HepG2 (cell line): ENCODE measurements around the gene NAP1L1. TPM values are rescaled to one million over a fixed set of nuclear protein-coding genes. Genes with fewer than 3 reads are reported as not detected.
A peak's percentile ranks its signal among the peaks of the same experiment; 100 is the strongest.

ENCODE experiments used
- ATAC-seq: fragments of 200-7000 bp; cut with Tn5 transposase; 3 replicates; pipeline ENCODE4 v1.9.1; 2020; ENCODE audit warnings: mild to moderate bottlenecking, moderate library complexity
- BruUV-seq: library from RNA; stranded (reverse); fragments of 400-500 nt; replicated peaks from 2 replicates; lab custom pipeline; 2021; lab: Mats Ljungman, UMichigan
- CTCF ChIA-PET: fragments of 300-600 bp; formaldehyde crosslinking; extraction: SDS; loops from one replicate; lab custom pipeline; 2021; ENCODE audit warnings: low total read pairs, inconsistent platforms, low intra/inter-chr PET ratio; lab: Yijun Ruan, JAX
- POLR2A ChIA-PET: fragments of 350-600 bp; sonication (Branson Sonifier 250); formaldehyde crosslinking; loops from one replicate; lab custom pipeline; 2020; ENCODE audit warnings: antibody characterized with exemption, inconsistent platforms; lab: Yijun Ruan, JAX
- DNase-seq: peaks from one replicate; pipeline ENCODE4 v3.0.0-alpha.2; 2015; ENCODE audit warnings: low spot score
- FAIRE-seq: peaks from 3 replicates; lab custom pipeline; 2011; peaks lifted over from hg19 to GRCh38; lab: Jason Lieb, UNC
- H2AFZ ChIP-seq: one replicate; pipeline ENCODE4 v1.6.1; 2011; ENCODE audit warnings: low read length, inconsistent platforms
- H3K27ac ChIP-seq: fragments of 300-600 bp; 3 replicates; pipeline ENCODE4 v1.8.0; 2011; ENCODE audit warnings: mixed run types, mild to moderate bottlenecking, mixed read lengths, low read length, inconsistent platforms; ENCODE audit not compliant: insufficient read depth; ENCODE audit errors: extremely low read length
- H3K27me3 ChIP-seq, 2 experiments: fragments of 200-600 bp in 1 of 2; 2 replicates in 1 of 2; 3 replicates in 1 of 2; pipeline versions ENCODE4 v1.6.0 to v1.8.0; 2011; ENCODE audit warnings: low read length in 2 of 2, mild to moderate bottlenecking in 2 of 2, moderate library complexity in 2 of 2, inconsistent platforms in 1 of 2; ENCODE audit not compliant: insufficient read depth in 2 of 2, control insufficient read depth in 1 of 2
- H3K36me3 ChIP-seq, 2 experiments: fragments of 200-600 bp in 1 of 2; replicated peaks in 1 of 2; 2 replicates in 1 of 2; 3 replicates in 1 of 2; pipeline versions ENCODE4 v1.5.1 to v1.8.0; 2011; ENCODE audit warnings: low read length in 2 of 2, inconsistent platforms in 1 of 2; ENCODE audit not compliant: insufficient read depth in 2 of 2, control insufficient read depth in 1 of 2
- H3K4me1 ChIP-seq: 2 replicates; pipeline ENCODE4 v1.5.1; 2012; ENCODE audit warnings: low read length, inconsistent platforms; ENCODE audit not compliant: insufficient read depth
- H3K4me2 ChIP-seq: 2 replicates; pipeline ENCODE4 v1.6.0; 2011; ENCODE audit warnings: low read depth, low read length, inconsistent platforms
- H3K4me3 ChIP-seq, 3 experiments: fragments of 200-600 bp in 1 of 3; sonication (generic), shearing (Covaris generic) in 1 of 3; replicated peaks in 1 of 3; 2 replicates each; pipeline ENCODE4 v1.5.1; 2011 to 2016; ENCODE audit warnings: low read length in 3 of 3, inconsistent platforms in 2 of 3, low read depth in 2 of 3, mild to moderate bottlenecking in 2 of 3, control low read depth in 1 of 3, mixed read lengths in 1 of 3; ENCODE audit not compliant: insufficient read depth in 1 of 3
- H3K79me2 ChIP-seq: one replicate; pipeline ENCODE4 v1.6.1; 2011; ENCODE audit warnings: low read length, inconsistent platforms; ENCODE audit not compliant: insufficient read depth
- H3K9ac ChIP-seq: 2 replicates; pipeline ENCODE4 v1.6.0; 2011; ENCODE audit warnings: mild to moderate bottlenecking, low read depth, low read length, inconsistent platforms; ENCODE audit not compliant: insufficient read depth
- H3K9me3 ChIP-seq: 2 replicates; pipeline ENCODE4 v1.5.1; 2012; ENCODE audit warnings: mild to moderate bottlenecking, low read length
- H4K20me1 ChIP-seq: 2 replicates; pipeline ENCODE4 v1.6.0; 2011; ENCODE audit warnings: inconsistent platforms, mild to moderate bottlenecking, low read length, moderate library complexity; ENCODE audit not compliant: insufficient read depth
- DNMT3B ChIP-seq: conservative IDR thresholded peaks from 2 replicates; pipeline ENCODE4 v1.6.1; 2016; ENCODE audit warnings: missing biosample characterization, control low read depth
- FOXP1 ChIP-seq, 2 experiments: fragments of 450-650 bp in 1 of 2; IDR thresholded peaks; 2 replicates each; pipeline ENCODE4 v1.6.1; 2017 to 2018; ENCODE audit warnings: antibody characterized with exemption in 1 of 2
- GTF2F1 ChIP-seq: fragments of 150-350 bp; IDR thresholded peaks from 2 replicates; pipeline ENCODE4 v1.6.1; 2014; ENCODE audit warnings: low read length
- KMT2B ChIP-seq: IDR thresholded peaks from 2 replicates; pipeline ENCODE4 v1.6.1; 2016; ENCODE audit warnings: missing genetic modification reagents, missing compliant biosample characterization
- SAFB2 ChIP-seq: sonication (generic); formaldehyde crosslinking; IDR thresholded peaks from 2 replicates; pipeline ENCODE4 v1.5.1; 2020; ENCODE audit warnings: missing genetic modification reagents, low read depth, mild to moderate bottlenecking, borderline replicate concordance
- SNAI1 ChIP-seq: sonication (generic); formaldehyde crosslinking; IDR thresholded peaks from 2 replicates; pipeline ENCODE4 v1.5.0; 2020; ENCODE audit warnings: mild to moderate bottlenecking, missing genetic modification reagents, borderline replicate concordance
- SRSF1 ChIP-seq: fragments of 200-400 bp; formaldehyde crosslinking; optimal IDR thresholded peaks from 2 replicates; pipeline ENCODE3; 2017; ENCODE audit warnings: mild to moderate bottlenecking, low read depth, low read length, moderate library complexity
- TARDBP ChIP-seq: sonication (generic); formaldehyde crosslinking; IDR thresholded peaks from 2 replicates; pipeline ENCODE4 v1.8.0; 2022; ENCODE audit warnings: mild to moderate bottlenecking, missing genetic modification reagents
- TP53 ChIP-seq: sonication (generic); formaldehyde crosslinking; conservative IDR thresholded peaks from 2 replicates; pipeline ENCODE4 v1.4.0; 2020; ENCODE audit warnings: missing genetic modification reagents
- ZBTB46 ChIP-seq: sonication (generic); formaldehyde crosslinking; IDR thresholded peaks from 2 replicates; pipeline ENCODE4 v1.4.0; 2020; ENCODE audit warnings: mild to moderate bottlenecking, missing genetic modification reagents, borderline replicate concordance
- ZFP36L1 ChIP-seq: sonication (generic); formaldehyde crosslinking; IDR thresholded peaks from 2 replicates; pipeline ENCODE4 v1.8.0; 2022; ENCODE audit warnings: mild to moderate bottlenecking, missing genetic modification reagents, moderate library complexity
- ZFP36L2 ChIP-seq: sonication (generic); formaldehyde crosslinking; IDR thresholded peaks from 2 replicates; pipeline ENCODE4 v1.4.0; 2020; ENCODE audit warnings: missing genetic modification reagents
- ZNF101 ChIP-seq: sonication (generic); formaldehyde crosslinking; IDR thresholded peaks from 2 replicates; pipeline ENCODE4 v1.4.0; 2020; ENCODE audit warnings: mild to moderate bottlenecking, low read depth, missing genetic modification reagents, borderline replicate concordance
- ZNF121 ChIP-seq: sonication (generic); formaldehyde crosslinking; IDR thresholded peaks from 2 replicates; pipeline ENCODE4 v1.5.0; 2020; ENCODE audit warnings: mild to moderate bottlenecking, missing genetic modification reagents
- ZNF20 ChIP-seq: sonication (generic); formaldehyde crosslinking; IDR thresholded peaks from 2 replicates; pipeline ENCODE4 v1.4.0; 2020; ENCODE audit warnings: mild to moderate bottlenecking, moderate library complexity, missing genetic modification reagents
- ZNF589 ChIP-seq: sonication (generic); formaldehyde crosslinking; conservative IDR thresholded peaks from 2 replicates; pipeline ENCODE4 v1.8.0; 2022; ENCODE audit warnings: mild to moderate bottlenecking, moderate library complexity, missing genetic modification reagents
- ZNF775 ChIP-seq: sonication (generic); formaldehyde crosslinking; IDR thresholded peaks from 2 replicates; pipeline ENCODE4 v1.4.0; 2020; ENCODE audit warnings: missing genetic modification reagents, mild to moderate bottlenecking, moderate library complexity, borderline replicate concordance
- ZSCAN12 ChIP-seq: sonication (generic); formaldehyde crosslinking; IDR thresholded peaks from 2 replicates; pipeline ENCODE4 v1.9.0; 2021; ENCODE audit warnings: mild to moderate bottlenecking, missing genetic modification reagents
- WGBS: methylation state at CpG from one replicate; pipeline ENCODE4 v1.1.6; 2017; ENCODE audit warnings: low lambda C conversion rate; 5-methylcytosine and 5-hydroxymethylcytosine counted together
- in situ Hi-C: cut with HindIII; loops from 2 replicates; pipeline ENCODE4 v1.10.0; 2017; ENCODE audit warnings: low pct_unique_long_range_greater_than_20kb; ENCODE audit not compliant: extremely low pct_ligation_motif_present
- intact Hi-C: fragments of 100-400 bp; cut with micrococcal nuclease; formaldehyde crosslinking; loops from one replicate; pipeline ENCODE4 v1.10.0; 2022; ENCODE audit not compliant: unreplicated experiment
- polyA plus RNA-seq, 8 experiments: library from polyadenylated mRNA; depleted of rRNA in 3 of 8; stranded (reverse) in 7 of 8; unstranded in 1 of 8; fragments of >200 nt; fragmentation: Illumina TruSeq in 4 of 8; extraction: Trizol in 4 of 8; gene quantifications; 2 replicates each; pipeline versions ENCODE4 v1.2.1 to v1.2.3, GENCODE V29; 2011 to 2016; ENCODE audit warnings: low read depth in 4 of 8, missing spikeins in 1 of 8, mixed read lengths in 1 of 8; ENCODE audit not compliant: insufficient read depth in 1 of 8
- total RNA-seq, 5 experiments: library from RNA; depleted of rRNA; stranded (reverse); fragments of >200 nt; fragmentation: Illumina TruSeq; extraction: Trizol; gene quantifications; 2 replicates each; pipeline ENCODE4 v1.2.3, GENCODE V29; 2016; ENCODE audit warnings: low read depth in 1 of 5
- TF ChIP-seq, protein P1 (sequence below): IDR thresholded peaks from 2 replicates; pipeline ENCODE4 v1.6.1; 2018; ENCODE audit warnings: missing genetic modification reagents

The NAP1L1 gene
- total and polyA plus RNA-seq, 2 of the 13 experiments (the other 11 are each of a cell fraction or from before 2014, with no cell fraction given) = 207 to 309 TPM

GRCh38 chr12:76127588-76127987 lies 43.1 kb upstream of the NAP1L1 start:
- no peak overlapping the region for H3K4me2 ChIP-seq
- H3K4me3 ChIP-seq = no peak overlapping the region
- no peaks in the 10 kb centered on the region for H3K4me1 ChIP-seq
- H3K27ac ChIP-seq = no peak overlapping the region
- intact Hi-C loops (no loop called here), in situ Hi-C loops (no loop called here)
- TF ChIP-seq SAFB2 (CRISPR knock-in tag) (no peak), KMT2B (CRISPR knock-in tag) (no peak), ZFP36L1 (no peak), ZNF121 (CRISPR knock-in tag) (0 out of 2 replicates have a peak, but pooled peaks have one; percentile 28), ZNF20 (no peak), GTF2F1 (no peak)
- no peaks in the 10 kb centered on the region for H3K79me2 ChIP-seq
- H3K9ac ChIP-seq = no peak overlapping the region
- no peak for FAIRE-seq
- POLR2A ChIA-PET = no interaction called here
- no peaks in the 10 kb centered on the region for H4K20me1 ChIP-seq
- peaks cover 0 to 10% of the 10 kb centered on the region in 2 experiments; a peak in 2 of 5 replicates for H3K27me3 ChIP-seq
- CTCF ChIA-PET = no interaction called here
- H2AFZ ChIP-seq = no peak overlapping the region
- no peak for ATAC-seq
- WGBS = 68% methylated on average over 5 of the region's 5 CpGs
- no peaks in the 10 kb centered on the region for H3K9me3 ChIP-seq
- DNase-seq = no peak
- no TSS peak for BruUV-seq
- H3K36me3 ChIP-seq = no peaks in the 10 kb centered on the region

DNA sequence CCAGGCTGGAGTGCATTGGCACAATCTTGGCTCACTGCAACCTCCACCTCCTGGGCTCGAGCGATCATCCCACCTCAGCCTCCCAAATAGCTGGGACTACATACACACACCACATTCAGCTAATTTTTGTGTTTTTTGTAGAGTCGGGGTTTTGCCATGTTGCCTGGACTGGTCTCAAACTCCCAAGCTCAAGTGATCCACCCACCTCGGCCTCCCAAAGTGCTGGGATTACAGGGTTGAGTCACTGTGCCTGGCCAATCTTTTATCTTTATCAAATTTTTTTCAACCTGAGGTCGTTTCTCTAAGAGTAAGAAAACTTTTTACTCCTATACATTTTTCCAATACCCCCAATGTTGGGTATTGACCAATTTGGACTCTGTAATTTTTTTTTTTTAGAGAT lies 40.0 kb upstream of the NAP1L1 start:
- H3K4me3 ChIP-seq = no peak overlapping the region
- DNase-seq = no peak
- FAIRE-seq = no peak
- H3K4me1 ChIP-seq = no peaks in the 10 kb centered on the region
- H3K79me2 ChIP-seq = no peaks in the 10 kb centered on the region
- CTCF ChIA-PET = no interaction called here
- 21% methylated on average over 5 of the region's 5 CpGs for WGBS
- no peaks in the 10 kb centered on the region for H3K36me3 ChIP-seq
- H3K4me2 ChIP-seq = no peak overlapping the region
- H3K9ac ChIP-seq = no peak overlapping the region
- BruUV-seq = no TSS peak
- H3K27ac ChIP-seq = no peak overlapping the region
- no peak for ATAC-seq
- H4K20me1 ChIP-seq = no peaks in the 10 kb centered on the region
- intact Hi-C loops = no loop called here
- in situ Hi-C loops = no loop called here
- POLR2A ChIA-PET = no interaction called here
- H3K9me3 ChIP-seq = no peaks in the 10 kb centered on the region
- H3K27me3 ChIP-seq = no peaks in the 10 kb centered on the region
- H2AFZ ChIP-seq = no peak overlapping the region
- TF ChIP-seq SRSF1 (no peak), TP53 (CRISPR knock-in tag) (no peak), FOXP1 (IDR thresholded peaks at IDR 0.05) (no peak), FOXP1 (CRISPR knock-in tag; IDR thresholded peaks at IDR 0.05) (no peak), TARDBP (CRISPR knock-in tag) (no peak), ZBTB46 (no peak), DNMT3B (CRISPR knock-in tag) (no peak), ZNF101 (CRISPR knock-in tag) (no peak), ZSCAN12 (CRISPR knock-in tag) (no peak), ZNF775 (no peak), ZNF589 (CRISPR knock-in tag) (no peak), ZFP36L2 (CRISPR knock-in tag) (no peak), SNAI1 (CRISPR knock-in tag) (no peak)
- TF ChIP-seq, protein P1, sequence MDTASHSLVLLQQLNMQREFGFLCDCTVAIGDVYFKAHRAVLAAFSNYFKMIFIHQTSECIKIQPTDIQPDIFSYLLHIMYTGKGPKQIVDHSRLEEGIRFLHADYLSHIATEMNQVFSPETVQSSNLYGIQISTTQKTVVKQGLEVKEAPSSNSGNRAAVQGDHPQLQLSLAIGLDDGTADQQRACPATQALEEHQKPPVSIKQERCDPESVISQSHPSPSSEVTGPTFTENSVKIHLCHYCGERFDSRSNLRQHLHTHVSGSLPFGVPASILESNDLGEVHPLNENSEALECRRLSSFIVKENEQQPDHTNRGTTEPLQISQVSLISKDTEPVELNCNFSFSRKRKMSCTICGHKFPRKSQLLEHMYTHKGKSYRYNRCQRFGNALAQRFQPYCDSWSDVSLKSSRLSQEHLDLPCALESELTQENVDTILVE = no peak
